AML-193 (cell line): ENCODE results near the gene RGS9.
"Not testable (repeated sequence)": the region's sequence is repeated elsewhere in the genome, so short reads cannot be mapped to it uniquely, and the experiment has no call there.

Source experiments
- DNase-seq, 2 experiments: peaks; one replicate each; lab custom pipeline; 2025; lab: John Stamatoyannopoulos, UW

Gene RGS9

GRCh38 chr17:65156835-65157565, 19.8 kb downstream of the RGS9 start:
- no peak for DNase-seq

GRCh38 chr17:65158041-65158440, 20.9 kb downstream of the RGS9 start:
- no peak for DNase-seq

- no peak for DNase-seq
Observed at GRCh38 chr17:65158622-65159021, 21.5 kb downstream of the RGS9 start.

GRCh38 chr17:65160516-65160915, 23.3 kb downstream of the RGS9 start:
- DNase-seq: no peak

GRCh38 chr17:65163990-65164495, 26.9 kb downstream of the RGS9 start:
- DNase-seq: no peak

- DNase-seq: no peak
Observed at GRCh38 chr17:65166787-65167186, 29.6 kb downstream of the RGS9 start.

- no peak for DNase-seq
Observed at GRCh38 chr17:65167566-65167965, 30.4 kb downstream of the RGS9 start.

- no peak for DNase-seq
Observed at GRCh38 chr17:65169691-65170090, 32.5 kb downstream of the RGS9 start.

- DNase-seq: no peak
Observed at GRCh38 chr17:65170839-65171238, 33.7 kb downstream of the RGS9 start.

- DNase-seq: no peak
Observed at GRCh38 chr17:65171752-65172151, 34.6 kb downstream of the RGS9 start.

- no peak for DNase-seq
Observed at GRCh38 chr17:65172496-65173136, 35.4 kb downstream of the RGS9 start.

GRCh38 chr17:65173284-65173793, 36.2 kb downstream of the RGS9 start:
- no peak for DNase-seq

GRCh38 chr17:65173976-65174683, 37.0 kb downstream of the RGS9 start:
- DNase-seq: no peak

GRCh38 chr17:65174974-65175373, 37.8 kb downstream of the RGS9 start:
- no peak for DNase-seq

GRCh38 chr17:65175952-65176351, 38.8 kb downstream of the RGS9 start:
- no peak for DNase-seq

- no peak for DNase-seq
Observed at GRCh38 chr17:65176646-65177409, 39.7 kb downstream of the RGS9 start.

- peak in 1 of 2 experiments; percentile 4 for DNase-seq
Observed at GRCh38 chr17:65177901-65178300, 40.7 kb downstream of the RGS9 start.

- not testable (repeated sequence) for DNase-seq
Observed at GRCh38 chr17:65180276-65180675, 43.1 kb downstream of the RGS9 start.

- not testable (repeated sequence) for DNase-seq
Observed at GRCh38 chr17:65180752-65181236, 43.6 kb downstream of the RGS9 start.

- DNase-seq: no peak
Observed at GRCh38 chr17:65181237-65182061, 44.3 kb downstream of the RGS9 start.

GRCh38 chr17:65182233-65182632, 45.1 kb downstream of the RGS9 start:
- no peak for DNase-seq
